GM21723 (cell line): ENCODE results near the gene FAR2.
"Not testable (repeated sequence)": the region's sequence is repeated elsewhere in the genome, so short reads cannot be mapped to it uniquely, and the experiment has no call there.

ENCODE experiments used
- ATAC-seq: cut with Tn5 transposase; IDR thresholded peaks from one replicate; pipeline ENCODE4 v1.9.1; 2021; ENCODE audit warnings: mild to moderate bottlenecking, moderate library complexity; ENCODE audit not compliant: unreplicated experiment

FAR2 gene

DNA sequence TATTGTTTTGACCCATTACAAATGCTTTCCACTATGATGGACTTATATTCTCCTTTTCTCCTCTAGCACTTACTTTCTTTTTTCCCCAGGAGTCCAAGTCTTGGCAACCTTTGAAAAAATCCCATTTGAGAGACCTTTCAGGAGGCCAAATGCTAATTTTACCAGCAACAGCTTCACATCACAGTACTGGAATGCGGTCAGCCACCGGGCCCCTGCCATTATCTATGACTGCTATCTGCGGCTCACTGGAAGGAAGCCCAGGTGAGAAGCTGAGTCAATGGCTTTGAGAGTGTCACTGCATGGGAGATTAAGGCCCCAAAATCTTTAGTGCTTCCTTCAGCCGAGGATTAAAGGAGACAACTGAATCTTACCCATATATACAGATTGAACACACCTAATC is 167.7 kb downstream of the FAR2 start:
- no peak for ATAC-seq

DNA sequence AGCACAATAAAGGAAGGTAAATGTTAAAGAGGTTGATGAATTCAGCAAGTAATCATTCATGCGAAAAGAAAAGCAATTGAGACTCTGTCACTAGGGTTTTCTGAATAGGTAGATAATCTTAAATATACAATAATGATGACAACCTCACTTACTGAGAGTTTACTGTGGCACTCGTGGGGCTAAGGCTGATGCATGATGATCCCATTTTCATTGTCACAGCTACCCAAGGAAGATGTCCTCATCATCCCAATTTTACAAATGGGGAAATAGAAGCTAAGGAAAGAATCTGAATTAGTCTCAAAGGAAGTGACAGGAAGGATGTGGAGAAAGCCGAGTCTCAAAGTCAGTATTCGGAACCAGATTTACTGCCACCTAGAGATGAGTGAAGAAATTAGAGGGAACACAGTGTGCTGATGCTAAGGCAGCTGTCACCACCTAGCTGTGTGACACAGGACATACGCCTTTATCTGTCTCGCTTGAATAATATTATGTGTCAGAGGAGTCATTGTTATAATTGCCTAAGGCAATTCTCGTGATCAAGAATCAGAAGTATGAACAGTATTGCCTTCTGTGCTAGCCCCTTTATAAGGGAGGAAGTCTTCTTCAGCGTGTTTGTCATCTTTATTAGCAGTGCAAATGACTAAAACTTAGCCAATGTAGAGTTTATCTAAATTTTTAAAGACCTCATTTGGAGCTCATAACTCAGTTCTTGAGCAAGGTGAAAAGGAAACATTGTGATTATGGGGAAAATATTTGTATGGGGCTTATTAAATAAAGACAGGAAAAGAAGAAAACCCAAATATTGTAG is 168.7 kb downstream of the FAR2 start:
- ATAC-seq, result peak; percentile 99

DNA sequence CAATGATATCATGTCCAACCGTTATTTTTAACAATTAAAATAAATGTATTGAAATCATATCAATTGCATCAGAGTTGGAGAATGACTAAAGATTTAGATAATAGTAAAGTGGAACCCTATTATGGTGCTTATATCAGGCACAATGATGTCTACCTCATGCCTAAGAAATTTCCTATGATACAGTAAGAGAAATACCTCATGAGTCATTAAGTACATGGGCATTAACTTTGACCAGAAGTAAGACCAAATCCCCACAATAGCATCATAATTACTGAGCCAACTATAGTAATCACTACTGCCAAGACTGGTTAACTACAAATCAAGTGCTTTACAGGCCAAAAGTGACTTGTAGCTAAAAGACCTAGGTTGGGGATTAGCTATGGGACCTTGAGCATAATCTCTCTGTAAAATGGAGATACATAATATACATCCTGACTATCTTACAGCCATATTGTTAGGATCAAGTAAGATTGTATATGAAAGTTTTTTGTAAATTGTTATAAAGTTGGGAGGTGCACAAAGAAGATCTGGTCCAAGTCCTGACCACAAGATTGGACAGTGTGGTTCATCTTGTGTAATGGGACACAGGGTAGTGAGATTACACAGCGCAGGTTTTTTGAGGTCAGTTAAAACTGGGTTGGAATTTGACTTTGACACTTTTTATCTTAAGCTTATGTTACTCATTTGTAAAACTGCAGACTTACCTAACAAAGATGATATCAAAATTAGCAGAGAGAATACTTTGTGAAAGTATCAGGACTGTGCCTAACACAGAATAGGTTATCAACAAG is 171.4 kb downstream of the FAR2 start:
- ATAC-seq, result no peak

DNA sequence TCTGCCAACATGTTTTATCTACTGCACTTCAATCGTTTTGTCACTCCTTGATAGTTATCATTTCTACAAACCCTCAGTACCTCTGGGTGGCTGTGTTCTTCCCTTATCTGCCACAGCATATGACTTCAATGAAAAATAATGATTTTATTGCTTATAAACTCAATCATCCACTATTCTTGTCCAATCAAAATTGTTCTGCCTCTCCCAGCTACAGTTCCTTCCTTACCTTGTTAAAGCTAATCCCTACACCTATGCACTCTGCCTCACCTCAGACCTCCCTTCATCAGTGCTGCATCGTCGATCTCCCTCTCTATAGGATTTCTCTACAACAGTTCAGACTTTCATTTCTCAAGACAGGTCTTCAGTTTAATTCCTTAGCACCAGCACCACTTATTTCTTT is 173.1 kb downstream of the FAR2 start:
- ATAC-seq, result no peak

DNA sequence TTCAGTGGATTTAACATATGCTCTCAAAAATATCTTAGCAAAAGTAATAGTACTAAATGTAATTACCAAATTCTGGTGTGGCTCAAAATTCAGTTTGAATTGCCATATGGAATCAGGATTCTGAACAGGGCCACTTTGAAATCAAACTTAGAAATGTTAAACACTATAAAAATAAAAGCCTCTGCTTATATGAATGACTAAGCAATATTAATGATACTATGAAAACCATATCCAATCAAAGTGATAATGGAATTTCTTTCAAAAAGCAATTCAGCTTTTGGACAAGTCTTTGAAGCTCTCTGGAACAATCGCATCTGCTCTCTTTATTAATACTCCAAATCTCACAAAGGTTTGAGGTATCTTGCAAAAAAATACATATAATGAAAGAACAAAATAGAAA is 180.3 kb downstream of the FAR2 start:
- no peak for ATAC-seq

DNA sequence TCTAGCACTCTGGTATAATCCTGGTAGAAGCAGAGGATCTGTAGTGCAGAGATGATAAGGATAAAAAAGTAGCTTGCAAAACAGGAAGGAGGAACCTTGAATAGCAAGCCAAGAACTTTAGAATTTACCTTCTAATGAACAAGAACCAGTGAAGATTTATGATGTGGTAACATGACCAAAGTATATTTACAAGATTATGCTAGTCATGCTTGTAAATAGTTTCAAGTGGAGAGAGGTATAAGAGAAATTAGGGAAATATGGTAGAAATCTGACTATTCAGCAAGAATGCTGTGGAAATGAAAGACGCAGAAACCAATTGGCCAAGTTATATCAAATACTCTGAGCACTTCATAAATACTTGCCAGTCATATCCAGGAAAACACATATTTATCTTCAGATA is 184.1 kb downstream of the FAR2 start:
- ATAC-seq, result no peak

DNA sequence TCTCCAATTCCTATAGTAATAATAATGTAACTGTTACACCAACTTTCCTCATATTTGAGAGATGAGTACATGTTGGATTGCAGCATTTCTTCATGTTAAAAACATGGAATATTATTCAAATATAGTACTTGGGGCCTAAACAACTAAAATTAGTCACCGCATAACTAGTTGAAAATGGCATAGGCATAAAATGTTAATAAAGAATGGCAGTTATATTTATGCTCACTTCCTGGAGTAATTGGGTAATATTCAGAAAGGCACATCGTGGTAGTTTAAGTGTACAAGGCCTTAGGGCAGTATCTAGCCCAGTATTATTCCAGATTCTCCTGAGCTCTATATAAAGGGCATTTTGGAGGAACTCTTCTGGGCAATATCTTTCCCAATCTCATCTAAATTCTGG is 185.9 kb downstream of the FAR2 start:
- ATAC-seq, result no peak

DNA sequence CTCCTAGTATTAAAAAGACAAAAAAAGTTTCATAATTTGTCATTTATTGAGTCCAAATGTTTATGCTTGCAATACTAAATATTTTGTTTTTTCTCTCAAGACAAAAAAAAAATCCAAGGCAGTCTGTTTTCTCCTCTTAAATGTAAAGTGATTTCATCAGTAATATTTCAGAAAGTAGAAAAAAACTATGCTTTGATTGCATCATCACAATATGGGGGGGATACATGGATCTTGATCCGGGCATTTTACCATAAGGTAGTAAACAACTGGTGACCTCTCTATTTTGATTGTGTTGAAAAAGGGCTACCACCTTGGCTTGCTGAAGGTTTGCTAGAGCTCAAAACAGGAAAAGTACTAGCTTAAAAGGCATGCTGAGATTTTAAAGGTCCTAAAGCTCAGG is 188.2 kb downstream of the FAR2 start:
- ATAC-seq, result no peak

DNA sequence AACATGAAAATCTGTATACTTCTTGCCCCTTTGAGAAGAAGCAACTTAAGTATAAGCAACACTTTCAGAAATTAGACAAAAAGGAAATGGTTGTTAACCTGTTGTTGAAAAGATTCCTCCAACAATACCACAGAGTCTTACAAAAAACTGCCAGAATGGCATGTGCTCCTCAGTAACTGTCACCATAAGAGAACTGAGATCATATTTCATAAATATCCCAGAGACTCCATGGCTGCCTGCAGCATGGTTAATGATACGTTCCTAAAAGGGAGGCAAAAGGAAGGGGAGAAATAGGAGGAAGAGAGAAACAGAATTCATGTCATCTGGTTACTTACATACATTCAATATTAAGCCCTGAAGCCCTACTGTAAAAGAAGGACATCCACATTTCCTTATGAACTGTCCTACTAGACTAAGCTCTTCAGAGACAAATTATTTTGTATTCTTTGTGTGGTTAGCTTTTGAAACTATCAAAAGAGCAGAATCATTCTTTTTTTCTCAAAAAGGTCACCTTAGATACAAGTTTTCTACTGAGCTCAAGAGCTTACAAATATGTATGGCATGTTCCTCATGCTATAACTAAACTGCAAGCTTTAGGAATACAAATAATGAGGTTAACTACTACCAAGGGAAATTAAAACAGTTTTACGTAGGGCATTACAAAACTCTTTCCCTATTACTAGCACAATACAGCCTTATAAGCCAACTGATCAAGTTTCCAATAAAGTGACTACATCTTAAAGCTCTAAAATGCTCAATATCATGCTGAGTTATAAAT is 194.1 kb downstream of the FAR2 start:
- no peak for ATAC-seq

DNA sequence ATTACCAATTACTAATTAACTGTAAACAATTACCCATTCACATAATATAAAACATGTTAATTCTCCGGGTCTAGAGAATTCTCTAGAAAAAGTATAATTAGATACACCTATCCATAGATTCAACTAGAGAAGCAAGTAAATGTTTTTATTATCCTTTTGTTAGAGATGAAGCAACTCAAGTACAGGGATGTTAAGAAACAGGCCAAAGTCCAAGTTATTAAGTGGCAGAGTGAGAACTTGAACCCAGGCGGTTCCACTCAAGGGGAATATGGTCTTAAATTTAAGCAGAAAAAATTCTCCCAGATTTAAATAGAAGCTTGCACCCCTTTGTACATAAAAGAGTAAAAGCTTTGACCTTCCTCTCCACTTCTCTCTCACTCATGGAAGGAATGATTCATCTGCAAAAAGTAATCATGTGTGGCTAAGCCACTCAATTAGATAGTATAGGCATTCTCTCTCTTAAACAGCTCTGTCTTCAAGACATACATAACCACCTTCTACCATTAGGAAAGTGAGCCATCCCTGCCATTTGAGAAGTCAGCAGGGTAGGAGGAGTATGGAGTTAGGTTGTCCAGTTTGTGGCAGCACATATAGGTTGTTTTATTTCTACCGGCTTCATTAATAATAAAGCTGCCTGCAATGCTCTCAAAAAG is 197.8 kb downstream of the FAR2 start:
- no peak for ATAC-seq

DNA sequence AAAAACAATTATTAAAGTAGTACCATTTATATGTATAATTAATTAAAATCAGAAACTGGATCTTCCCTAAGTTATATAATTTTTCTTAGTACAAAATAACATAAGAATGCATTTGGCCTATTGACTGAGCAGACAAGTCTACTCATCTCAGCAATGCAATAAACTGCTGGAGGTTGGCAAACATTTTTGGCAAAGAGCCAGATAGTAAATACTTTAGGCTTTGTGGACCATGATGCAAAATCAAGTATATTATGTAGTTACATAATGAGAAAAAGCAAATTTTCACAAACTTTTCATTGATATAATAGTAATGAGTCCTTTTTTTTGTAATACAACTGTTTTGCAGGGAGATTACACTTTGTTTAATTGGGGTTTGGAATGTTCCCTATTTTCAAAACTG is 201.0 kb downstream of the FAR2 start:
- no peak for ATAC-seq

DNA sequence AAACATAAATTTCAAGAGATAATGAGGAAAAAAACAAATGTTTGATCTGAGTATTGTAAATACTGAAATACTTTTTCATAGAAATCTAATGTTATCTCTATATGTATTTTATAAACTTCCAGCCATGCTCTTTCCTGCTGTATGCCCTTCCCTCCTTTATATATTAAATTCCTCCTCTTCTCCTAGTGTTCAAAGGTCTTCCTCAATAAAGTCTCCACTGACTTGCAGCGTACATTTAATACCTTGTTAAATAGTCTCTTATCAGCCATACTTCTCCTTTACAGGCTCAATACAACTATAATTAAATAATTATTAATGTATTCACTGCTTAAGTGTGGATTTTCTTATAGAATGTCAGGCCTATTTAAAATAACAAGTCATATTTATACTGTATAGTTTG is 205.9 kb downstream of the FAR2 start:
- ATAC-seq, result no peak

DNA sequence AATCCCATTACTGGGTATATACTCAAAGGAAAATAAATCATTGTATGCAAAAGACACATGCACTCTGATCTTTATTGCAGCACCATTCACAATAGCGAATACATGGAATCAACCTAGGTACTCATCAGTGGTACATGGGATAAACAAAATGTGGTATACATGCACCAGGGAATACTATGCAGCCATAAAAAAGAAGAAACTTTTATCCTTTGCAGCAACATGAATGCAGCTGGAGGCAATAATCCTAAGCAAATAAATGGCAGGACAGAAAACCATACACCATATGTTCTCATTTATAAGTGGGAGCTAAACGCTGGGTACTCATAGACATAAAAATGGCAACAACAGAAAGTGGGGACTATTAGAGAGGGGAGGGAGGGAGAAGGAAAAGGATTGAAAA is 216.0 kb downstream of the FAR2 start:
- no peak for ATAC-seq

DNA sequence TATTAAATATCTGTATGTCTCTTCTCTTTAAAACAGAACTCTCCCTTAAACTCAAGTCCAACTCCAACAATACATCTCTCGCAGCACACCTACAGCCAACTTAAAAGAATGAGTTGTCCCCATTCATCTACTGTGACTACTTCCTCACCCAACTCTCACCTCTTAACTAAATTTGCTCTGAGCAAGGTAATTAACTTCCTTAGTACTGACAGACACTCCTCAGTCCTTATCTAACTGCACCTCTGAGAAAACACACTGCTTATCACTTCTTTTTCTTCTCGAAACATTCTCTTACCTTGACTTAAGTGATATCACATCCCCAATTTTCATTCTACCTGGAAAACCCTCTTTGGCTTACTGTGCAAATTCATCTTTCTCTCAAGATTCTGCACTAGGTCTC is 224.9 kb downstream of the FAR2 start:
- no peak for ATAC-seq

DNA sequence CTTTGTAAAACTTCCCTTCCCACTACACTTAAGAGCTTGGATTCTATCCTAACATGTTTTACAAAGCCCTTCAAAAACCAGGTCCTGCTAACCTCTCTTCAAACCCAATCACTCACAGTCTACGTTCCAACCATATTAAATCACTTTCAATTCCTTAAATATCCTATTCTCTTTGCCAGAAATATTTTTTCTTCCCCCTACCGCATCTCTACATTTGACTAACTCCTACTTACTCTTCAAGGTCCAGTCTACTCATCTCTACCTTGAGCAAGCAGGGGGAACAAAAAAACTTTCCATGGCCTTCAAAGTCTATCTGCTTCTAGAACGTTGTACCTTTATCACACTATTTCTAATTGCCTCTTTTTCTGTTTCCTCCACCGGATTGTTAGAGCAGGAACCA is 225.8 kb downstream of the FAR2 start:
- no peak for ATAC-seq

DNA sequence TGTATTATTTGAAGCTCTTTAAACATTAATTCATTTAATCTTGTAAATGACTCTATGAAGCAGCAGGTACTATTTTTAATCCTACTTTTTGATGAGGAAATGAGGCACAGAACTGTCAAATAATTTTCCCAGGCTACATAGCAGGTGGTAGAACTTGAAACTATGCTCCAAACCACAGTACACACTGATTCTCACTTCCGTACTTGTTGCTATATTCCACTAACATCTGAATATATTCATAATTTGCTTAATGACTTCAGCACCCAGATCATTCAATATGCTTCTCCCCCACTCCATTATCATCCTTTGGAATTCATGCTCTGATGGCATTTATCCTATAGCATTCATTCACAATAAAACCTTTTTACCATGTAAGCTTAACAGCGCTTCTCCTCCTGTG is 227.0 kb downstream of the FAR2 start:
- no peak for ATAC-seq

DNA sequence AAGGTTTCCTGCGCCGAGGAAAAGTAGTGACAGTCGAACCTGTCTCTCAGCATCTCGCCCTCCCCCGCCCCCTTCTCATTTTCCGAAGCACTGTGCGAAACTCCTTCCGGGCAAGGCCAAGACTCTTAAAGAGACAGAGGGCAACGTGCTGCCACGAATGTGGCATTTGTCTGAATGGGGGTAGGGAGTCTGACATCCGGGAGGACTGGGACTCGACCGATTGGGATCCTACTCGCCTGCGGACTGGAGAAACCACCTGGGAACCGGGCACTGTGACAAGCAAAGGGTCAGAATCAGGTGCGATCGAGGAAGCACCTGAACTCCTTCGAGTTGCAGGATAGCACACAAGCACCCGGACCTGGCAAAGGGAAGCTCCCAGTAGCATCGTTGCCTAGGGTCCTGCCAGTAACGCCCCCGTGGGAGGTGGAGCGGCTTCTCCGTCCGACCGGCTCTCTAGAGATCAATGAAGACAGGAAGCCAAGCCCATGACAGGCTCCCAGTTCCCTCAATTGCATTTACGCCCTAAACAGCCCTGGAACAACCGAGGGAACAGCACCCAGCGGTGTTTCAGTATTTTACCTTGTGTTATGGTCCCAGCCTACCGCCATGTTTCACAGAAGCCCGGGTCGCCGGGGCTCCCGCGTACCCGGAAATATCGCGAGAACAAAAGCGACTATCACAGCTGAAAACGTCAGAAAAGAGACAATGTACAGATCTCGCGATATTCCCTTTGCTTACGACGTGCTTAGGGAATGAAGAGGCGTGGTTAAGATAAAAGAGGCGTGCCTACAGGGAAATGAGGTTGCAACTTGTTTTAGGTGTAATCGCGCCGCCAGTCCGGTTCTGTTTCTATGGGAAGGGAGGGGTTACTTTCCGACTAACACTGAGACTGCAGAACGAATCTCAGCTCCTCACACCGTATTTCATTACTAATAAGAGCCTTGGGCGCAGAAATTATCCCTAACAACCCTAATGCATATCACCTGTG is 231.8 kb downstream of the FAR2 start, which contains the start of gene ERGIC2:
ERGIC2 (minus strand) TSS at position 637 of the 988 bp plus-strand sequence. CDS start 9,539 bp downstream, outside the sequence.
- ATAC-seq, result peak; percentile 99

DNA sequence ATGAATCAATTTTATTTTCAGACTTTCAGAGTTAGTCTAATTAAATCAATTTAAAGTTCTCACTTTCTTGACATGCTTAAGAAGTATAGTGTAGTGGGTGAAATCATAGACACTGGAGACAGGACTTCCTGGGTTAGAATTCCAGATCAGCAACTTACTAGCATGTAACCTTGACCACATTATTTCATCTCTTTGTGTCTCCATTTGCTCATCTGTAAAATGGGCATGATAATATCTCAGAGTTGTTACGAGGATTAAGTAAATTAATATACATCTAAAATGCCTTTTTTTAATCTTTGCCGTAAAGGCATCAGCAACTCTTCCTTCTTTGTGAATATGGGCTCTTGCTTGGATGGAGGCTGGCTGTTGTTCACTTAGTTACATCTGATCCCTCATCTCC is 233.2 kb downstream of the FAR2 start:
- no peak for ATAC-seq

DNA sequence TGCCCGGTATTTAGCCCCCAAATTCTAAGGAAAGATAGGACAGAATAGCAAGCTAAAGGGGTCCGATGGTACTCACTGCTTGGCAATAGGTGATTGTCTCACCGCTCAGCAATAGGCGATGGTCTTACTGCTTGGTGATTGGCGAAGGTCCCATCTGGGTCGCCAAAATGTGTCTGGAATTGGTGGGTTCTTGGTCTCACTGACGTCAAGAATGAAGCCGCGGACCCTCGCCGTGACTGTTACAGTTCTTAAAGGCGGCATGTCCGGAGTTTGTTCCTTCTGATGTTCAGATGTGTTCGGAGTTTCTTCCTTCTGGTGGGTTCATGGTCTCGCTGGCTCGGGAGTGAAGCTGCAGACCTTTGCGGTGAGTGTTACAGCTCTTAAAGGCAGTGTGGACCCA is 236.1 kb downstream of the FAR2 start:
- ATAC-seq, result not testable (repeated sequence)
